GM21619 (cell line): ENCODE data around the gene TSR2.
"Not testable (repeated sequence)": the region's sequence is repeated elsewhere in the genome, so short reads cannot be mapped to it uniquely, and the experiment has no call there.

Experiments used
- ATAC-seq: cut with Tn5 transposase; IDR thresholded peaks from one replicate; pipeline ENCODE4 v1.9.1; 2021; ENCODE audit not compliant: unreplicated experiment

TSR2 gene

DNA sequence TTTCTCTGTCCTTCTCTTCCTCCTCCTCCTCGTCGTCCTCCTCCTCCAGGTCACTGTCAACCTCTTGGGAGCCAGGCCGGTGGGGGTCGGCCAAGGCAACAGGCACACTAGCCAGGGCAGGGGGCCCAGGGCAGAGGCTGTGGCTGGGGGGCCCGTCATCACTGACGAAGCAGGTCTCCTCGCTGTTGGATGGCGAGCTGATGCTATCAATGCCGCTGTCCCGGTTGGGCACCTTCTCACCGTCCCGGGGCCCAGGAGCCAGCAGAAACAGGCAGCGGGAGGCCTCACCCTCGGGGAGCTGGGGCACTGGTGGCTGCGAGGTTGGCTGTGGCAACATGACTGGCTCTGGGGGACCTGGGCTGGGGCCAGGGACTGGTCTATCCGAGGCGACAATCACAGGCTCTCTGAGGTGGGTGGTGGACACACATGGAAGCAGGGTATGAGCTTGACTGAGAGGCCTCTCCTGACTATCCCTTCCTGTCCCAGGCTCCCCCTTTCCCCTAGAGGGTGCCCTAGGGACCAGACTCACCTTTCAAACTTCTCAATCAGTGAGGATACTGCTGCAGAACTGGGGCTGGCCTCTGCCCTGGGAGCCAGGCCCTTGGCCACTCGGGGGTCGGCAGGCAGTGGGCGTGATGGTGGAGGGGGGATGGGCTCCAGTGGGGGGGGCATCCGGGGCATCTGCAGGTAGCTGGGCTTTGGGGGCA lies 30.0 kb downstream of the TSR2 start:
- no peak for ATAC-seq

DNA sequence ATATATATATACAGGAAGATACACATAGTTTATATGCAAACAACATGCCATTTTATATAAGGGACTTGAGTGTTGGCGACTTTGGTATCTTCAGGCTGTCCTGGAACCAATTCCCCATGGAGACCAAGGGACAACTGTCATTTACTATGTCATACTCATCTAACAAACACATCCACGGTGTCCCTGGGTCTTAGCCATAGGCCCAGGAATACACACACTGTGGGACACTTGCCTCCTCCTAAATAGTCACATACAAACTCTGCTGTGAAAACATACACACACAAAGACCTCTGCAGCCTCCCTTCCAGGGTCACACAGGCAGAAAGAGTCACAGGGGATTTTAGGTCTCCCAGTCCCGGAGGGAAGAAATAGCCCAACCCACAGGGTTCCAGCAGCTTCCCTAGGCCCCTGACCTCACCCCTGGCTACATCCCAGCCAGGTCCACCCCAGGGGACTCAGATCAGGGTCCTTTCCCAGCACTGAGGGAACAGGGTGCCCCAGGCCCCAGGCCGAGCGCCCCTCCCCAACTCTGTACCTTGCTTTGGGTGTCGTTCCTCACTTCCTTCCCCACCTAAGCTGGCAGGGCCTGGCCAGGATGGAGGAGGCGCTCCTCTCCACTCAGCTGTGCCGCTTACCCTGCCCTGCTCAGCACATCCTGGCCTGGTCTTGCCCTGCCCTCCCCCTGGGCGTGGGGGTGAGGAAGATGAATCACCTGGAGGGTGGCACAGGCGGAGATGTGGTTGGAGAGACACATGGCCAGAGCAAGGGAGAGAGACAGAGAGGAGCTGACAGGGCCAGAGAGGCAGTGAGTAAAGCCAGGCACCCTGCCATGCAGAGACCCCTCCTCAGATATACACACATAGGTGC lies 34.0 kb downstream of the TSR2 start:
- ATAC-seq, result no peak

DNA sequence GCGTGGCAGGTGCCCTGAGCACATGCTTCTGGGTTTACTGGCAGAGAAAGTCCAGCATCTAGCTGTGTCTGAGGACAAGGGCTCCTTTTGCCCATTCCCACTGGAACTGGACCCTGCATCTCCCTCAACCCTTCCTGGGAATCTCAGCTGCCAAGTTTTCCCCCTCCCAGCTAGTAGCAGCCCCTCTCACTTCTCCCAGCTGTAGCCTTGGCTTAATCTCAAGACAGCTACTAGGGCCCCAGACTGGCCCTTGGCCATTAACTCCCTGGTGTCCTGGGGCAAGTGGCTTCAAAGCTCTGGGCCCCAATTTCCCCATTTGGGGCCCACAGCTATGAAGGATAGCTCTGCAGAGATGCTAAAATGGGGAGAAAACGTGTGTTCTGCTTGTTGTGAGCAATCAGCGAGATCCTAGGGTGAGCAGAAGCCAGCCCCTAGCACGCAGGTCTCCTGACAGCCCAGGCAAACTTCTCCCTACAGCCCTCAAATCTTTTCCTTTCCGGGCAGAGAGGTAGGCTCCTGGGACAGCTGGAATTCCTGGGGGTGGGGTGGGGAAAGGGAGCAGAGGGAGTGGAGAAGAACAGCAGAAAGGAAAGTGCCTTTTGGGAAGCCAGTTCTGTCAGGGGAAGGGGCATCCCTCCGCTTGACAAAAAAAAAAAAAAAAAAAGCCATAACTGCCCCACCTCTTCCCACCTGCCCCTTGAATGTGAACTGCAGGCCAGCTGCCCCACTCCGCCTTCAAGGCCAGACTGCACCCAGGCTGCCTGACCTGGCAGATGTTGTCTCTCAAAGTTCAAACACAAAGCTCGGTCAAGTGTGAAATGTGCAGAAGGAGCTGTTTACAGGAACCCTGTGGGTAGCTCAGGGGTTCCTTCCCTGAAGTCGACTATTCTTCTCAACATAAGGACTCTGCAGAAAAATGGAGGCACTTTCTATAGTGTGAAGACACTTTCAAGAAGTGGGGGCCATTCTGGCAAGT lies 39.2 kb downstream of the TSR2 start:
- no peak for ATAC-seq

DNA sequence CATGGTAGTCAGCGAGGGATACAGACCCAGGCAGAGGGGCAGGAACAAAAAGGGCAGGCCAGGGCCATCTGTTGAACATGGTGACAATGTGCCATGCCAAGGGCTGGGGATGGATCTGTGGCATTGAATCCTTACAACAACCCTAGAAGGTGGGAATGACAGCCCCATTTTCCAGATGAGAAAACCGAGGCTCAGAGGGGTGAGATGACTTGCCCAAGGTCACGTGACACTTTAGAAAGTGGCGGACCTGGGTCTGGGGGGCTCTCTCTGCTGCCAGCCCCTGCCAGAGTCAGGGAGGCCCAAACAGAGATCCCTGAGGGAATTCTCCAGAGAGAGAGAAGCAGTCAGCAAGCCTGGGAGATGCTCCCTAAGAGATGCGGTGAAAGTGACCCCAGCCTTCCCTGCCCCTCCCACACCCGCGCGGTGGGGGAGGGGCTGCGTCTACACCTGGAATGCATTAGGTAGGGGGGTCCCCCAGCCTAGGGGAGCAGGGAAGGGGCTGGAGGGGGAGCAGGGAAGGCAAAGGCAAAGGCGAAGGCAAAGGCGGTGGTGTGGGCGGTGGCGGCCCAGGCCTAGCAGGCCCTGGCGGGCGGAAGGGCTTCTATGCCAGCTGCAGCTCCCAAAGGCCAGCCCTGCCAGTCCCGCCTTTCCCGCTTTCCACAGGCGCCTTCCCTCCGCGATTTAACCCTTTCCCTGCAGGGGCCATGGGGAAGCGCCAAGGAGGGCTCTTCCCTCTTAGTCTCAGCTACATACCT lies 42.8 kb downstream of the TSR2 start:
- no peak for ATAC-seq

DNA sequence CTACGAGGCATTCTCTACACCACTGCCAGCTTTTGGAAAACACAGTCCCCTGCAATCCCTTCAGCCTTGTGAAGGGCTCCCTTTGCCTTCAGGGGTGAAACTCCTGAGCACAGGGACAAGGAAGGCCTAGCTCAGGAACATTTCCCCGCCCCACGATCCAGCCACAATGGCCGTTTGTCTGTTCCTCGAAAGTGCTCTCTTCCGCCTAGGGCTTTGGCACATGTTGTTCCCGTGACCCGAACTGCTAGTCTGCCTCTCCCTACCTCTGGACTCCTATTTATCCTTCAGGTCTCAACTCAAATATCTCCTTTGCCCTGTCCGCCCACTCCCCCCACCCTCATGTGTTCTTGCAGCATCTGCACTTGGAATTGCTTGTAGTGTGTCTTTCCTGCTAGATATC lies 43.7 kb downstream of the TSR2 start:
- ATAC-seq, result no peak

DNA sequence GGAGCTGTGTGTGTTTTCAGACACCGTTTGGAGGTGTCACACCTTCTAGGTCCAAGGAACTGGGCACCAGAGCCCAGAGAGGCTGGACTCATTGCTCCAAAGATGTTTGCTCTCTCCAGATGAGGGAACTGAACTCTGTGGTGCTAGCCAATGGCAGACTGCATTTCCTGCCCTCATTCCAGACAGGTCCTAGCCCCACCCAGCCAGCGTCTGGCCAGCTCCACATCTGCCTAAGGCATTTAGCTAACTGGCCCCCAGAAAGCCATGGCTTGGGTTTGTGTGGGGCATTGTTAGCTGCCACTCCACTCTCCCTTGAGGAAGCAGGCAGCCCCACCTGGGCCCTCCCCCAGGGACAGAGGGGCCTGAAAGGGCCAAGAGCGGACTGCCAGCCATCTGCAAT lies 44.5 kb downstream of the TSR2 start:
- ATAC-seq, result no peak

DNA sequence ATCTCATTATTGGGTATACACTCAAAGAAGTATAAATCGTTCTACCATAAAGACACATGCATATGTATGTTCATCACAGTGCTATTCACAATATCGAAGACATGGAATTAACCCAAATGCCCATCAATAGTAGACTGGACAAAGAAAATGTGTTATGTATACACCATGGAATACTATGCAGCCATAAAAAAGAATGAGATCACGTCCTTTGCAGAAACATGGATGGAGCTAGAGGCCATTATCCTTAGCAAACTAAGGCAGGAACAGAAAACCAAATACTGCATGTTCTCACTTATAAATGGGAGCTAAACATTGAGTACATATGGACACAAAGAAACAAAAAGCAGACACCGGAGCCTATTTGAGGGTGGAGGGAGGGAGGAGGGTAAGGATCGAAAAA lies 49.6 kb downstream of the TSR2 start:
- not testable (repeated sequence) for ATAC-seq

DNA sequence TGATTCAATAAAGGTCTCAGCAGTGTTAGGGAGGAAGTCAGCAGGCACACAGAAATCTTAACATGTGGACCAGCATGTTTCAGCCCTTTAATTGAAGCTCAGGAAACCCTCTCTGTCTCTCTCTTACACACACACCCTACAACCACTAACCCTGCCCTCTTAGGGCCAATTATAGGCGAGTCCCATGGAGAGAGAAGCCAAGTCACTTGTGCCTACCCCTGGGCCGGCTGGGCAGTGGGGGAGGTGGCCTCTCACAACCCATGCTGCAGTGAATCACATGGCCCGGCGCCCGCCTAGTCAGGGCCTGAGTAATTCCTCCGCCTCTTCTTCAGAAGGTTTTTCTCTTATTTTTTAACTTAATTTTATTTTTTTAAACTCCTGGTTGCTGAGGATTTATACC lies 52.1 kb downstream of the TSR2 start:
- ATAC-seq, result no peak

DNA sequence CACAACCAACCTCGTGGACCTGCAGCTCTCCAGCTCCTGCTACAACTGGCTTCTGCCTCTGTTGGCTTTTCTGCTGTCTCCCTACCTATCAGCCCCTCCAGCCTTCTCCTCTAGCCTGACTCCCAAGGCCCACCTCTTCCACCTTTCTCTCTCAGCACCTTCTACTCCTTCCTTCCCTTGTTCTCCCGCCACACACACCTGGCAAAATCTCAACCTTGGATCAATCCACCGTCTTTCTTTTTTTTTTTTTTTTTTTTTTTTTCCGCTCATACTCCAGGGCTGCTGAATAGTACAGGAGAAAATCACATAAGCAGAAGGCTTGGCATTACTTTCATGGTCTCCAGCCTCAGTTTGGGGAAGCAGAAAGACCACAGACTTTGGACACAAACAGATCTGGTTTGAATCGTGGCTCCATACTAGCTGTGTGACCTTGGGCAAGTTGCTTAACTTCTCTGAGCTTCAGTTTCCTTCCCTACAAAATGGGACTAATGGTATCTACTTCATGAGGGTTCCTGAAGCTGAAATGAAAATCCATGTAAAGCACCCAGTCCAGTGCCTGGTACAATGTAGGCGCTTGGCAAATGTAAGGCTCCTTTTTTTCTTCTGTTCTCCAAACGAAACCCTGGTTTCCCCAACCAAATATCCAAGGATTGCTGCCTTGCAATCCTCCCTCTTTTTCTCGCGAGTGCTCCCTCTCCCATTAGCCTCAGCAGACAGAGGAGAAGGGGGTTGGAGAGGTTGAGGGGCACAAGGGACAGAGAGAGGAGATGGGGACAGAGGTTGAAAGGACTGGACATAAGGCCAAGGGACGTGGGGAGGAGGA lies 54.2 kb downstream of the TSR2 start:
- no peak for ATAC-seq
